GM12878 (cell line): ENCODE measurements around the gene FAM118B. TPM values are rescaled to one million over a fixed set of nuclear protein-coding genes. Genes with fewer than 3 reads are reported as not detected.

ENCODE experiments used
- BHLHE40 ChIP-seq, 2 experiments: fragments of 450-650 bp in 1 of 2; IDR thresholded peaks; 2 replicates each; pipeline ENCODE4 v1.6.1; 2011 to 2017; ENCODE audit warnings: low read depth in 2 of 2, borderline replicate concordance in 1 of 2, improper control_type of control experiment in 1 of 2, low read length in 1 of 2, mild to moderate bottlenecking in 1 of 2
- BRCA1 ChIP-seq: IDR thresholded peaks from 2 replicates; pipeline ENCODE4 v1.6.1; 2011; ENCODE audit warnings: low read depth, low read length, improper control_type of control experiment
- KAT2A ChIP-seq: conservative IDR thresholded peaks from 2 replicates; pipeline ENCODE4 v1.6.1; 2011; ENCODE audit warnings: low read depth, low read length; ENCODE audit not compliant: control insufficient read depth
- MAX ChIP-seq: IDR thresholded peaks from 2 replicates; pipeline ENCODE4 v1.6.1; 2012; ENCODE audit warnings: low read depth, low read length, improper control_type of control experiment
- NFYB ChIP-seq: IDR thresholded peaks from 2 replicates; pipeline ENCODE4 v1.6.1; 2011; ENCODE audit warnings: low read depth, mild to moderate bottlenecking, low read length, improper control_type of control experiment, moderate library complexity; ENCODE audit not compliant: insufficient read depth
- NKRF ChIP-seq: fragments of 450-650 bp; conservative IDR thresholded peaks from 2 replicates; pipeline ENCODE4 v1.6.1; 2017; ENCODE audit warnings: mild to moderate bottlenecking, moderate library complexity
- RAD51 ChIP-seq: fragments of 450-650 bp; IDR thresholded peaks from 2 replicates; pipeline ENCODE4 v1.6.1; 2016; ENCODE audit warnings: moderate library complexity, mild to moderate bottlenecking, inconsistent platforms
- SKIL ChIP-seq: fragments of 450-650 bp; IDR thresholded peaks from 2 replicates; pipeline ENCODE4 v1.6.1; 2017; ENCODE audit warnings: mild to moderate bottlenecking, low read depth, inconsistent platforms; ENCODE audit not compliant: poor library complexity, severe bottlenecking
- SREBF1 ChIP-seq: IDR thresholded peaks from 2 replicates; pipeline ENCODE4 v1.6.1; 2012; ENCODE audit warnings: mild to moderate bottlenecking, low read length
- ZBTB40 ChIP-seq: fragments of 450-650 bp; IDR thresholded peaks from 2 replicates; pipeline ENCODE4 v1.6.1; 2016; ENCODE audit warnings: mild to moderate bottlenecking, moderate library complexity, borderline replicate concordance
- polyA plus RNA-seq, 11 experiments: library from polyadenylated mRNA; depleted of rRNA in 4 of 11; unstranded in 6 of 11; stranded (reverse) in 5 of 11; fragments of >200 nt; fragmentation: Nextera tagmentation in 4 of 11; fragmentation: Illumina TruSeq in 1 of 11; extraction: Ambion mirVana in 4 of 11; extraction: Trizol in 1 of 11; gene quantifications; 1 replicate in 1 of 11; 2 replicates in 10 of 11; pipeline versions ENCODE4 v1.2.1 to v1.2.3, GENCODE V29; 2011 to 2016; ENCODE audit warnings: inconsistent platforms in 2 of 11, missing spikeins in 2 of 11, low read depth in 1 of 11
- total RNA-seq, 4 experiments: library from RNA; depleted of rRNA in 3 of 4; stranded (reverse); fragments of >200 nt in 3 of 4; fragmentation: Illumina TruSeq in 1 of 4; extraction: Trizol in 1 of 4; gene quantifications; 2 replicates each; pipeline versions ENCODE4 v1.2.1 to v1.2.3, GENCODE V29; 2013 to 2021

The FAM118B gene
- total and polyA plus RNA-seq, 10 of the 15 experiments (the other 5 are each of a cell fraction or from before 2014, with no cell fraction given): 12.8 to 29.7 (median 16.5) TPM

GRCh38 chr11:126281666-126282175 is 70.1 kb downstream of the FAM118B start (continued):
- TF ChIP-seq MAX: no peak
- no peak for TF ChIP-seq NFYB
- no peak for TF ChIP-seq BHLHE40 (IDR thresholded peaks at IDR 0.05; ENCODE audit: borderline replicate concordance in 1 of 2, low read depth in 2 of 2, low read length in 1 of 2)
- no peak for TF ChIP-seq KAT2A
- TF ChIP-seq SREBF1: no peak
- TF ChIP-seq SKIL: no peak
- no peak for TF ChIP-seq RAD51
- no peak for TF ChIP-seq NKRF
- TF ChIP-seq ZBTB40: no peak
- no peak for TF ChIP-seq BRCA1
- TF ChIP-seq, all 136 proteins: peak for 0
